ENCODE measurements around the gene CCDC158.
"Not testable (repeated sequence)": the region's sequence is repeated elsewhere in the genome, so short reads cannot be mapped to it uniquely, and the experiment has no call there.

The CCDC158 gene

GRCh38 chr4:76420762-76421581, at the start of gene CCDC158:
TSS of gene CCDC158 (minus strand) at chr4:76421141. CDS start at chr4:76403207, 17,934 bp downstream.
- no peak for DNase-seq

- no peak for DNase-seq
Observed at GRCh38 chr4:76470532-76470931, 49.6 kb upstream of the CCDC158 start.

- DNase-seq: no peak
Observed at GRCh38 chr4:76470064-76470463, 49.1 kb upstream of the CCDC158 start.

GRCh38 chr4:76463568-76463967, 42.6 kb upstream of the CCDC158 start:
- no peak for DNase-seq

- no peak for DNase-seq
Observed at GRCh38 chr4:76459291-76459723, 38.4 kb upstream of the CCDC158 start.

GRCh38 chr4:76458825-76459224, 37.9 kb upstream of the CCDC158 start:
- no peak for DNase-seq

GRCh38 chr4:76458297-76458696, 37.4 kb upstream of the CCDC158 start:
- no peak for DNase-seq

- no peak for DNase-seq
Observed at GRCh38 chr4:76457885-76458284, 36.9 kb upstream of the CCDC158 start.

GRCh38 chr4:76454073-76454472, 33.1 kb upstream of the CCDC158 start:
- not testable (repeated sequence) for DNase-seq

- DNase-seq: no peak
Observed at GRCh38 chr4:76453232-76453631, 32.3 kb upstream of the CCDC158 start.

- no peak for DNase-seq
Observed at GRCh38 chr4:76449833-76450232, 28.9 kb upstream of the CCDC158 start.

GRCh38 chr4:76449362-76449767, 28.4 kb upstream of the CCDC158 start:
- no peak for DNase-seq

- no peak for DNase-seq
Observed at GRCh38 chr4:76448211-76448610, 27.3 kb upstream of the CCDC158 start.

- no peak for DNase-seq
Observed at GRCh38 chr4:76447393-76447851, 26.5 kb upstream of the CCDC158 start.

- no peak for DNase-seq
Observed at GRCh38 chr4:76445911-76446310, 25.0 kb upstream of the CCDC158 start.

- DNase-seq: no peak
Observed at GRCh38 chr4:76443376-76443775, 22.4 kb upstream of the CCDC158 start.

GRCh38 chr4:76442807-76443206, 21.9 kb upstream of the CCDC158 start:
- DNase-seq: no peak

- DNase-seq: no peak
Observed at GRCh38 chr4:76441881-76442280, 20.9 kb upstream of the CCDC158 start.

GRCh38 chr4:76439491-76439890, 18.6 kb upstream of the CCDC158 start:
- no peak for DNase-seq

GRCh38 chr4:76435528-76436319, 14.8 kb upstream of the CCDC158 start:
- DNase-seq: no peak

GRCh38 chr4:76434901-76435527, 14.1 kb upstream of the CCDC158 start, which contains the start of gene SHROOM3:
TSS of gene SHROOM3 (plus strand) at chr4:76435229. CDS start at chr4:76436053, 824 bp downstream.
- no peak for DNase-seq

- peak; percentile 68 for DNase-seq
Observed at GRCh38 chr4:76430519-76431388, 9.8 kb upstream of the CCDC158 start.
